HepG2 (cell line): ENCODE data around the gene WWC1. TPM values are rescaled to one million over a fixed set of nuclear protein-coding genes. Genes with fewer than 3 reads are reported as not detected.
A peak's percentile ranks its signal among the peaks of the same experiment; 100 is the strongest.

Experiments used
- ARHGAP35 ChIP-seq: sonication (generic); formaldehyde crosslinking; IDR thresholded peaks from 2 replicates; pipeline ENCODE4 v1.9.0; 2022; ENCODE audit warnings: mild to moderate bottlenecking, inconsistent platforms, moderate library complexity, missing genetic modification reagents, borderline replicate concordance
- CENPX ChIP-seq: sonication (generic); formaldehyde crosslinking; IDR thresholded peaks from 2 replicates; pipeline ENCODE4 v1.9.0; 2021; ENCODE audit warnings: mild to moderate bottlenecking, missing genetic modification reagents, moderate library complexity
- ETV6 ChIP-seq: sonication (generic); formaldehyde crosslinking; conservative IDR thresholded peaks from 2 replicates; pipeline ENCODE4 v1.4.0; 2020; ENCODE audit warnings: missing genetic modification reagents
- FLYWCH1 ChIP-seq: sonication (generic); formaldehyde crosslinking; IDR thresholded peaks from 2 replicates; pipeline ENCODE4 v1.8.1; 2023; ENCODE audit warnings: mild to moderate bottlenecking, missing genetic modification reagents
- HHEX ChIP-seq: IDR thresholded peaks from 2 replicates; pipeline ENCODE4 v1.6.1; 2016; ENCODE audit warnings: control low read depth
- MTA1 ChIP-seq: sonication (generic); formaldehyde crosslinking; IDR thresholded peaks from 2 replicates; pipeline ENCODE4 v1.4.0; 2020; ENCODE audit warnings: missing genetic modification reagents, mild to moderate bottlenecking, borderline replicate concordance
- NFRKB ChIP-seq: fragments of 450-650 bp; IDR thresholded peaks from 2 replicates; pipeline ENCODE4 v1.6.1; 2017
- PCBP1 ChIP-seq: fragments of 200-400 bp; formaldehyde crosslinking; IDR thresholded peaks from 2 replicates; pipeline ENCODE4 v1.6.1; 2017; ENCODE audit warnings: mild to moderate bottlenecking, low read depth, low read length, borderline replicate concordance
- RFX1 ChIP-seq: fragments of 450-650 bp; IDR thresholded peaks from 2 replicates; pipeline ENCODE4 v1.6.1; 2017
- SYNCRIP ChIP-seq: fragments of 200-400 bp; formaldehyde crosslinking; IDR thresholded peaks from 2 replicates; pipeline ENCODE4 v1.6.1; 2018; ENCODE audit warnings: mild to moderate bottlenecking, low read depth, low read length; ENCODE audit not compliant: insufficient read depth
- TBX2 ChIP-seq: sonication (generic); formaldehyde crosslinking; IDR thresholded peaks from 2 replicates; pipeline ENCODE4 v1.5.0; 2020; ENCODE audit warnings: missing genetic modification reagents, mild to moderate bottlenecking, borderline replicate concordance
- USF2 ChIP-seq, 2 experiments: sonication (generic) in 1 of 2; formaldehyde crosslinking in 1 of 2; IDR thresholded peaks; 2 replicates each; pipeline versions ENCODE4 v1.5.1 to v1.6.1; 2011 to 2020; ENCODE audit warnings: borderline replicate concordance in 1 of 2, low read depth in 1 of 2, low read length in 1 of 2, mild to moderate bottlenecking in 1 of 2, missing genetic modification reagents in 1 of 2, moderate library complexity in 1 of 2
- ZGPAT ChIP-seq: IDR thresholded peaks from 2 replicates; pipeline ENCODE4 v1.6.1; 2016; ENCODE audit warnings: mild to moderate bottlenecking
- ZNF20 ChIP-seq: sonication (generic); formaldehyde crosslinking; IDR thresholded peaks from 2 replicates; pipeline ENCODE4 v1.4.0; 2020; ENCODE audit warnings: mild to moderate bottlenecking, moderate library complexity, missing genetic modification reagents
- ZNF251 ChIP-seq: sonication (generic); formaldehyde crosslinking; IDR thresholded peaks from 2 replicates; pipeline ENCODE4 v1.9.0; 2021; ENCODE audit warnings: mild to moderate bottlenecking, missing genetic modification reagents
- ZNF34 ChIP-seq: sonication (generic); formaldehyde crosslinking; IDR thresholded peaks from 2 replicates; pipeline ENCODE4 v1.4.0; 2020; ENCODE audit warnings: mild to moderate bottlenecking, missing genetic modification reagents, borderline replicate concordance
- ZNF441 ChIP-seq: sonication (generic); formaldehyde crosslinking; IDR thresholded peaks from 2 replicates; pipeline ENCODE4 v1.7.0; 2021; ENCODE audit warnings: missing genetic modification reagents, borderline replicate concordance
- ZNF570 ChIP-seq: sonication (generic); formaldehyde crosslinking; IDR thresholded peaks from 2 replicates; pipeline ENCODE4 v1.4.0; 2020; ENCODE audit warnings: mild to moderate bottlenecking, missing genetic modification reagents, borderline replicate concordance
- ZNF788 ChIP-seq: sonication (generic); formaldehyde crosslinking; IDR thresholded peaks from 2 replicates; pipeline ENCODE4 v1.5.0; 2020; ENCODE audit warnings: mild to moderate bottlenecking, missing genetic modification reagents, borderline replicate concordance
- polyA plus RNA-seq, 8 experiments: library from polyadenylated mRNA; depleted of rRNA in 3 of 8; stranded (reverse) in 7 of 8; unstranded in 1 of 8; fragments of >200 nt; fragmentation: Illumina TruSeq in 4 of 8; extraction: Trizol in 4 of 8; gene quantifications; 2 replicates each; pipeline versions ENCODE4 v1.2.1 to v1.2.3, GENCODE V29; 2011 to 2016; ENCODE audit warnings: low read depth in 4 of 8, missing spikeins in 1 of 8, mixed read lengths in 1 of 8; ENCODE audit not compliant: insufficient read depth in 1 of 8
- total RNA-seq, 5 experiments: library from RNA; depleted of rRNA; stranded (reverse); fragments of >200 nt; fragmentation: Illumina TruSeq; extraction: Trizol; gene quantifications; 2 replicates each; pipeline ENCODE4 v1.2.3, GENCODE V29; 2016; ENCODE audit warnings: low read depth in 1 of 5
- TF ChIP-seq, protein P1 (sequence below): sonication (generic); formaldehyde crosslinking; IDR thresholded peaks from 2 replicates; pipeline ENCODE4 v1.5.0; 2020; ENCODE audit warnings: missing genetic modification reagents

WWC1 gene
- total and polyA plus RNA-seq, 2 of the 13 experiments (the other 11 are each of a cell fraction or from before 2014, with no cell fraction given) = 8.3 to 17.9 TPM

- TF ChIP-seq USF2 (IDR thresholded peaks at IDR 0.05; ENCODE audit: low read depth, low read length) (no peak), USF2 (CRISPR knock-in tag; IDR thresholded peaks at IDR 0.05; ENCODE audit: borderline replicate concordance) (peak; percentile 35; the same call in 1 of the 2 replicates), ZGPAT (CRISPR knock-in tag) (peak; percentile 91), RFX1 (no peak), PCBP1 (no peak), ZNF788 (CRISPR knock-in tag) (peak; percentile 97; the same call in 1 of the 2 replicates), ZNF441 (CRISPR knock-in tag) (peak; percentile 73; the same call in 1 of the 2 replicates), ZNF34 (CRISPR knock-in tag) (no peak), TBX2 (peak; percentile 82), CENPX (no peak), NFRKB (no peak), FLYWCH1 (CRISPR knock-in tag) (no peak), ZNF570 (no peak), ARHGAP35 (no peak), HHEX (CRISPR knock-in tag) (no peak), ZNF251 (CRISPR knock-in tag) (no peak), MTA1 (CRISPR knock-in tag) (no peak), ETV6 (CRISPR knock-in tag) (no peak; the same call in 1 of the 2 replicates), ZNF20 (no peak), SYNCRIP (no peak)
- TF ChIP-seq, protein P1, sequence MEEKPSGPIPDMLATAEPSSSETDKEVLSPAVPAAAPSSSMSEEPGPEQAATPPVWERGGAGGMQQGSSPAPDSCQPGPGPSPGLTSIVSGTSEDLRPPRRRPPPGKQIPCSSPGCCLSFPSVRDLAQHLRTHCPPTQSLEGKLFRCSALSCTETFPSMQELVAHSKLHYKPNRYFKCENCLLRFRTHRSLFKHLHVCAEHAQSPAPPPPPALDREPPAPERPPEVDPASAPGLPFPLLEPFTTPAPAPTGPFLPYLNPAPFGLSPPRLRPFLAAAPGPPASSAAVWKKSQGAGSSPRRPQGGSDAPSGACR (CRISPR knock-in tag) = no peak; the same call in 1 of the 2 replicates
Observed at GRCh38 chr5:168486136-168486879, 194.9 kb downstream of the WWC1 start, which contains the start of gene RARS1 (continued).
